GM19328 (cell line): Measurements from ENCODE around the gene MTFR1L.

Experiments used
- ATAC-seq: cut with Tn5 transposase; IDR thresholded peaks from one replicate; pipeline ENCODE4 v1.9.1; 2021; ENCODE audit warnings: mild to moderate bottlenecking, moderate library complexity; ENCODE audit not compliant: unreplicated experiment

MTFR1L gene

GRCh38 chr1:25858906-25859789 is 39.4 kb downstream of the MTFR1L start, which contains the start of gene AUNIP:
TSS of gene AUNIP (minus strand) at chr1:25859457. CDS start at chr1:25859357, 100 bp downstream.
- ATAC-seq: peak; percentile 77

- ATAC-seq: no peak
These were observed 41.8 kb downstream of the MTFR1L start for GRCh38 chr1:25861316-25862286.

GRCh38 chr1:25862785-25863485 is 43.2 kb downstream of the MTFR1L start:
- ATAC-seq: no peak

GRCh38 chr1:25863486-25864262 is 43.9 kb downstream of the MTFR1L start:
- ATAC-seq: no peak

- no peak for ATAC-seq
These were observed 44.7 kb downstream of the MTFR1L start for GRCh38 chr1:25864434-25864833.

- ATAC-seq: no peak
These were observed 46.5 kb downstream of the MTFR1L start for GRCh38 chr1:25866288-25866687.

GRCh38 chr1:25867210-25867991 is 47.6 kb downstream of the MTFR1L start:
- no peak for ATAC-seq

- no peak for ATAC-seq
These were observed 50.3 kb downstream of the MTFR1L start for GRCh38 chr1:25869909-25870606.

- no peak for ATAC-seq
These were observed 50.9 kb downstream of the MTFR1L start for GRCh38 chr1:25870614-25871013.

- no peak for ATAC-seq
These were observed 51.4 kb downstream of the MTFR1L start for GRCh38 chr1:25871086-25871703.

GRCh38 chr1:25871704-25872494 is 52.1 kb downstream of the MTFR1L start:
- ATAC-seq: no peak

GRCh38 chr1:25872713-25873112 is 53.0 kb downstream of the MTFR1L start:
- no peak for ATAC-seq

- ATAC-seq: no peak
These were observed 53.4 kb downstream of the MTFR1L start for GRCh38 chr1:25873120-25873519.

- ATAC-seq: no peak
These were observed 54.5 kb downstream of the MTFR1L start for GRCh38 chr1:25874209-25874608.

- ATAC-seq: no peak
These were observed 54.9 kb downstream of the MTFR1L start for GRCh38 chr1:25874635-25875153.

- ATAC-seq: peak; percentile 50
These were observed 55.6 kb downstream of the MTFR1L start, which contains the start of gene PAQR7 for GRCh38 chr1:25875154-25875855. TSS of gene PAQR7 (minus strand) at chr1:25875708. CDS start at chr1:25863839, 11,869 bp downstream.
